A549 (cell line): ENCODE results near the gene NTM. TPM values are rescaled to one million over a fixed set of nuclear protein-coding genes. Genes with fewer than 3 reads are reported as not detected.

Source experiments
- ATAC-seq, 2 experiments: fragments of 200-7000 bp in 1 of 2; fragments of >200 bp in 1 of 2; cut with Nextera tagmentation in 1 of 2; cut with Tn5 transposase in 1 of 2; 3 replicates each; pipeline versions ENCODE4 v1.8.0 to v1.9.1; 2018 to 2020; ENCODE audit warnings: mild to moderate bottlenecking in 1 of 2, moderate library complexity in 1 of 2
- CTCF ChIA-PET: fragments of 300-600 bp; sonication (Branson Sonifier 250); formaldehyde crosslinking; extraction: SDS; loops from one replicate; lab custom pipeline; 2021; ENCODE audit warnings: antibody characterized with exemption, inconsistent platforms; lab: Yijun Ruan, JAX
- POLR2A ChIA-PET: fragments of 350-600 bp; formaldehyde crosslinking; extraction: SDS; loops from one replicate; lab custom pipeline; 2021; ENCODE audit warnings: antibody characterized with exemption, inconsistent platforms; lab: Yijun Ruan, JAX
- DNase-seq, 2 experiments: peaks; one replicate each; pipeline versions ENCODE4 v3.0.0 to v3.0.0-alpha.2; 2011 to 2016; ENCODE audit warnings: low read depth in 1 of 2, low spot score in 1 of 2
- FAIRE-seq: peaks from 2 replicates; lab custom pipeline; 2011; peaks lifted over from hg19 to GRCh38; lab: Jason Lieb, UNC
- H3K27ac ChIP-seq, 2 experiments: fragments of >200 bp; sonication (Bioruptor Twin); formaldehyde crosslinking; 3 replicates each; pipeline ENCODE4 v1.5.1; 2016 to 2017
- H3K4me1 ChIP-seq: fragments of >200 bp; sonication (Bioruptor Twin); formaldehyde crosslinking; 3 replicates; pipeline ENCODE4 v1.6.1; 2016
- H3K4me2 ChIP-seq: fragments of >200 bp; sonication (Bioruptor Twin); formaldehyde crosslinking; 3 replicates; pipeline ENCODE4 v1.6.1; 2016
- H3K4me3 ChIP-seq: fragments of >200 bp; sonication (Bioruptor Twin); formaldehyde crosslinking; 3 replicates; pipeline ENCODE4 v1.5.1; 2016
- H3K9me3 ChIP-seq: fragments of >200 bp; sonication (Bioruptor Twin); formaldehyde crosslinking; 3 replicates; pipeline ENCODE4 v1.6.1; 2016
- BCL3 ChIP-seq: fragments of >200 bp; sonication (Bioruptor Twin); formaldehyde crosslinking; IDR thresholded peaks from 3 replicates; pipeline ENCODE4 v1.6.1; 2016
- CBX8 ChIP-seq: fragments of 200-600 bp; sonication (generic); IDR thresholded peaks from 2 replicates; pipeline ENCODE4 v1.6.1; 2016
- CTCF ChIP-seq: fragments of >200 bp; sonication (Bioruptor Twin); formaldehyde crosslinking; IDR thresholded peaks from 3 replicates; pipeline ENCODE4 v1.5.1; 2016
- E2F6 ChIP-seq: IDR thresholded peaks from 2 replicates; pipeline ENCODE4 v1.6.1; 2012; ENCODE audit warnings: low read depth, borderline replicate concordance
- EHMT2 ChIP-seq: fragments of 200-600 bp; sonication (generic); IDR thresholded peaks from 2 replicates; pipeline ENCODE4 v1.6.1; 2016; ENCODE audit warnings: antibody characterized with exemption, low read depth, mild to moderate bottlenecking, moderate library complexity
- FOSB ChIP-seq: fragments of 250-450 bp; sonication (Bioruptor Pico); IDR thresholded peaks from 2 replicates; pipeline ENCODE4 v1.5.0; 2020; ENCODE audit warnings: mild to moderate bottlenecking, moderate library complexity
- FOXS1 ChIP-seq: fragments of 250-450 bp; sonication (Bioruptor Pico); IDR thresholded peaks from 2 replicates; pipeline ENCODE4 v1.5.0; 2020; ENCODE audit warnings: mild to moderate bottlenecking, moderate library complexity
- GATA3 ChIP-seq: IDR thresholded peaks from 2 replicates; pipeline ENCODE4 v1.6.1; 2012; ENCODE audit warnings: borderline replicate concordance
- HDAC2 ChIP-seq: fragments of 200-600 bp; sonication (generic); IDR thresholded peaks from 2 replicates; pipeline ENCODE4 v1.6.1; 2016
- HEYL ChIP-seq: fragments of 250-450 bp; sonication (Bioruptor Pico); IDR thresholded peaks from 2 replicates; pipeline ENCODE4 v1.8.0; 2021; ENCODE audit warnings: mild to moderate bottlenecking, moderate library complexity
- HMGXB4 ChIP-seq: fragments of 250-450 bp; sonication (Bioruptor Pico); IDR thresholded peaks from 2 replicates; pipeline ENCODE4 v1.5.0; 2021; ENCODE audit warnings: mild to moderate bottlenecking, moderate library complexity, borderline replicate concordance
- HOXB13 ChIP-seq: fragments of 250-450 bp; sonication (Bioruptor Pico); IDR thresholded peaks from 2 replicates; pipeline ENCODE4 v1.5.0; 2020; ENCODE audit warnings: low read depth, mild to moderate bottlenecking, moderate library complexity
- KDM5A ChIP-seq: fragments of 200-600 bp; sonication (generic); IDR thresholded peaks from 2 replicates; pipeline ENCODE4 v1.6.1; 2016; ENCODE audit warnings: antibody characterized with exemption, mild to moderate bottlenecking
- MAZ ChIP-seq: fragments of 150-350 bp; IDR thresholded peaks from 2 replicates; pipeline ENCODE4 v1.6.1; 2014; ENCODE audit warnings: antibody characterized with exemption, low read depth, low read length, borderline replicate concordance
- NFE2L2 ChIP-seq: fragments of 150-350 bp; conservative IDR thresholded peaks from 2 replicates; pipeline ENCODE4 v1.6.1; 2014; ENCODE audit warnings: low read length
- PHF8 ChIP-seq: fragments of 200-600 bp; sonication (generic); IDR thresholded peaks from 2 replicates; pipeline ENCODE4 v1.6.1; 2016; ENCODE audit warnings: low read depth, mild to moderate bottlenecking, antibody characterized with exemption, moderate library complexity, borderline replicate concordance
- POLR2A ChIP-seq: IDR thresholded peaks from 2 replicates; pipeline ENCODE4 v1.6.1; 2012; ENCODE audit warnings: mild to moderate bottlenecking, low read length
- RFX5 ChIP-seq: fragments of 450-650 bp; IDR thresholded peaks from 2 replicates; pipeline ENCODE4 v1.7.1; 2014; ENCODE audit warnings: antibody characterized with exemption, mild to moderate bottlenecking, moderate library complexity
- RNF2 ChIP-seq: fragments of 200-600 bp; sonication (generic); IDR thresholded peaks from 2 replicates; pipeline ENCODE4 v1.6.1; 2016; ENCODE audit warnings: low read depth, mild to moderate bottlenecking, antibody characterized with exemption, moderate library complexity, borderline replicate concordance
- SMC3 ChIP-seq: fragments of >200 bp; sonication (Bioruptor Twin); formaldehyde crosslinking; IDR thresholded peaks from 3 replicates; pipeline ENCODE4 v1.6.1; 2018; ENCODE audit warnings: inconsistent platforms
- SREBF2 ChIP-seq: fragments of 450-650 bp; IDR thresholded peaks from 2 replicates; pipeline ENCODE4 v1.6.1; 2014; ENCODE audit warnings: mild to moderate bottlenecking, moderate library complexity
- TP53 ChIP-seq: fragments of 250-450 bp; sonication (Bioruptor Pico); IDR thresholded peaks from 2 replicates; pipeline ENCODE4 v1.5.0; 2021; ENCODE audit warnings: mild to moderate bottlenecking, moderate library complexity
- ZC3H11A ChIP-seq: fragments of 450-650 bp; IDR thresholded peaks from 2 replicates; pipeline ENCODE4 v1.6.1; 2014; ENCODE audit warnings: antibody characterized with exemption, mild to moderate bottlenecking
- ZFP36 ChIP-seq: fragments of 450-650 bp; IDR thresholded peaks from 2 replicates; pipeline ENCODE4 v1.6.1; 2014; ENCODE audit warnings: borderline replicate concordance; ENCODE audit not compliant: partially characterized antibody
- WGBS: methylation state at CpG from one replicate; pipeline ENCODE4 v1.1.6; 2017; ENCODE audit errors: missing lambda C conversion rate; 5-methylcytosine and 5-hydroxymethylcytosine counted together
- polyA plus RNA-seq, 4 experiments: library from polyadenylated mRNA; depleted of rRNA in 3 of 4; stranded (reverse); fragments of >200 nt; fragmentation: RNase III in 1 of 4; extraction: RNeasy Plus Mini Kit Qiagen cat#74134 plus additional on column Dnase treatment in 1 of 4; gene quantifications; 2 replicates in 3 of 4; 3 replicates in 1 of 4; pipeline ENCODE4 v1.2.3, GENCODE V29; 2011 to 2017

The NTM gene
- polyA plus RNA-seq, 2 of the 4 experiments (the other 2 are of a cell fraction) = not detected

- no peak overlapping the region for H3K4me3 ChIP-seq
- CTCF ChIA-PET = no interaction called here
Measured at GRCh38 chr11:132139181-132139580, 768.8 kb downstream of the NTM start.

GRCh38 chr11:132140056-132140455 lies 769.6 kb downstream of the NTM start:
- DNase-seq (no peak), FAIRE-seq (no peak), ATAC-seq (no peak)
- ChIA-PET CTCF (no interaction called here), POLR2A (no interaction called here)
- H3K27ac ChIP-seq = no peak overlapping the region
- H3K4me3 ChIP-seq = no peak overlapping the region
- H3K4me1 ChIP-seq = no peaks in the 10 kb centered on the region
- no peak for TF ChIP-seq RNF2
- no peak for TF ChIP-seq E2F6
- no peak for TF ChIP-seq NFE2L2
- TF ChIP-seq PHF8 = no peak
- TF ChIP-seq HMGXB4 (CRISPR knock-in tag) = no peak
- TF ChIP-seq HOXB13 (CRISPR knock-in tag) = no peak
- no peak for TF ChIP-seq GATA3
- TF ChIP-seq RFX5 = no peak
- no peak for TF ChIP-seq POLR2A
- TF ChIP-seq TP53 (CRISPR knock-in tag) = no peak
- no peak for TF ChIP-seq KDM5A
- TF ChIP-seq MAZ = no peak
- no peak for TF ChIP-seq SREBF2
- no peak for TF ChIP-seq EHMT2
- no peak for TF ChIP-seq CTCF
- no peak for TF ChIP-seq HEYL
- TF ChIP-seq FOSB = no peak
- TF ChIP-seq ZC3H11A = no peak
- TF ChIP-seq FOXS1 (CRISPR knock-in tag) = no peak
- no peak for TF ChIP-seq CBX8
- H3K4me2 ChIP-seq = no peak overlapping the region
- H3K9me3 ChIP-seq = no peaks in the 10 kb centered on the region
- 13% methylated on average over 3 of the region's 3 CpGs for WGBS

More at GRCh38 chr11:132139181-132139580, 768.8 kb downstream of the NTM start:
- POLR2A ChIA-PET = no interaction called here
- WGBS = 0% methylated on average over 2 of the region's 2 CpGs
- Histone ChIP-seq H3K27ac (no peak overlapping the region), H3K4me1 (no peaks in the 10 kb centered on the region), H3K4me2 (no peak overlapping the region), H3K9me3 (no peaks in the 10 kb centered on the region)
- TF ChIP-seq ZFP36 = no peak
- no peak for TF ChIP-seq PHF8
- no peak for TF ChIP-seq BCL3
- no peak for TF ChIP-seq SMC3
- no peak for TF ChIP-seq HDAC2
- TF ChIP-seq HMGXB4 (CRISPR knock-in tag) = no peak
- no peak for TF ChIP-seq FOSB
- FAIRE-seq = no peak
- DNase-seq = no peak
- ATAC-seq = no peak
